Liver (tissue), 9 donors: ENCODE measurements around the gene BAHD1. TPM values are rescaled to one million over a fixed set of nuclear protein-coding genes. Genes with fewer than 3 reads are reported as not detected.

ENCODE experiments used
- DNase-seq: peaks from one replicate; pipeline ENCODE4 v3.0.0-alpha.2; 2017; ENCODE audit warnings: low spot score
- H3K27ac ChIP-seq, 2 donors: one replicate each; pipeline ENCODE4 v1.7.0; 2013; ENCODE audit warnings: inconsistent platforms in 2 of 2, low read length in 2 of 2, control low read depth in 1 of 2, low read depth in 1 of 2, mild to moderate bottlenecking in 1 of 2
- H3K27me3 ChIP-seq, 4 donors: one replicate each; pipeline versions ENCODE4 v1.6.1 to v1.7.0; 2013; ENCODE audit warnings: low read length in 3 of 4, inconsistent platforms in 1 of 4, mild to moderate bottlenecking in 1 of 4, moderate library complexity in 1 of 4; ENCODE audit not compliant: control insufficient read depth in 4 of 4, insufficient read depth in 4 of 4
- H3K36me3 ChIP-seq, 4 donors: one replicate each; pipeline versions ENCODE4 v1.6.1 to v1.7.0; 2013; ENCODE audit warnings: low read length in 3 of 4, mild to moderate bottlenecking in 3 of 4, low read depth in 1 of 4, moderate library complexity in 1 of 4; ENCODE audit not compliant: control insufficient read depth in 4 of 4, insufficient read depth in 3 of 4
- H3K4me1 ChIP-seq, 4 donors: one replicate each; pipeline versions ENCODE4 v1.6.1 to v1.7.0; 2013; ENCODE audit warnings: low read length in 3 of 4, mild to moderate bottlenecking in 3 of 4, moderate library complexity in 1 of 4; ENCODE audit not compliant: control insufficient read depth in 4 of 4, insufficient read depth in 4 of 4
- H3K4me3 ChIP-seq, 3 donors: one replicate each; pipeline versions ENCODE4 v1.6.1 to v1.7.0; 2013; ENCODE audit warnings: low read length in 3 of 3, control low read depth in 1 of 3, low read depth in 1 of 3, mild to moderate bottlenecking in 1 of 3
- H3K9ac ChIP-seq, 2 donors: one replicate each; pipeline ENCODE4 v1.7.0; 2013; ENCODE audit warnings: low read length in 2 of 2, mild to moderate bottlenecking in 2 of 2, moderate library complexity in 2 of 2, control low read depth in 1 of 2, low read depth in 1 of 2
- H3K9me3 ChIP-seq, 4 donors: one replicate each; pipeline versions ENCODE4 v1.6.1 to v1.7.0; 2013; ENCODE audit warnings: low read length in 3 of 4; ENCODE audit not compliant: control insufficient read depth in 4 of 4
- CTCF ChIP-seq: fragments of 150-350 bp; IDR thresholded peaks from 2 replicates; pipeline ENCODE4 v1.5.1; 2017; ENCODE audit warnings: improper control_type of control experiment, low read depth, low read length; ENCODE audit not compliant: missing input control
- EGR1 ChIP-seq, 2 donors: IDR thresholded peaks; 2 replicates each; pipeline ENCODE4 v1.6.1; 2016 to 2018; ENCODE audit warnings: antibody characterized with exemption in 2 of 2, low read depth in 2 of 2
- FOXA1 ChIP-seq: IDR thresholded peaks from 2 replicates; pipeline ENCODE4 v1.6.1; 2016; ENCODE audit warnings: antibody characterized with exemption
- GABPA ChIP-seq, 2 donors: IDR thresholded peaks in 1 of 2; conservative IDR thresholded peaks in 1 of 2; 2 replicates each; pipeline ENCODE4 v1.6.1; 2016; ENCODE audit warnings: antibody characterized with exemption in 2 of 2, mild to moderate bottlenecking in 1 of 2, moderate library complexity in 1 of 2
- HNF4A ChIP-seq, 2 donors: conservative IDR thresholded peaks; 2 replicates each; pipeline ENCODE4 v1.6.1; 2016; ENCODE audit warnings: antibody characterized with exemption in 2 of 2, mild to moderate bottlenecking in 2 of 2
- HNF4G ChIP-seq: IDR thresholded peaks from 2 replicates; pipeline ENCODE4 v1.6.1; 2016; ENCODE audit warnings: antibody characterized with exemption
- NR2F2 ChIP-seq: IDR thresholded peaks from 2 replicates; pipeline ENCODE4 v1.6.1; 2016; ENCODE audit warnings: antibody characterized with exemption
- RAD21 ChIP-seq, 2 donors: IDR thresholded peaks; 2 replicates each; pipeline ENCODE4 v1.6.1; 2016; ENCODE audit warnings: antibody characterized with exemption in 2 of 2, mild to moderate bottlenecking in 2 of 2
- REST ChIP-seq: IDR thresholded peaks from 2 replicates; pipeline ENCODE4 v1.6.1; 2016; ENCODE audit warnings: antibody characterized with exemption, mild to moderate bottlenecking
- RXRA ChIP-seq, 2 donors: IDR thresholded peaks; 2 replicates each; pipeline ENCODE4 v1.6.1; 2017 to 2018; ENCODE audit warnings: antibody characterized with exemption in 2 of 2, mild to moderate bottlenecking in 1 of 2
- SP1 ChIP-seq: IDR thresholded peaks from 2 replicates; pipeline ENCODE4 v1.6.1; 2018; ENCODE audit warnings: antibody characterized with exemption, mild to moderate bottlenecking
- WGBS: extraction: QIAGEN DNeasy Blood & Tissue Kit; methylation state at CpG from one replicate; pipeline ENCODE4 v1.1.7; 2013; 5-methylcytosine and 5-hydroxymethylcytosine counted together
- polyA plus RNA-seq, 2 donors: library from polyadenylated mRNA; stranded (reverse) in 1 of 2; unstranded in 1 of 2; fragments of 200-250 nt in 1 of 2; fragments of >200 nt in 1 of 2; fragmentation: Nextera tagmentation in 1 of 2; extraction: Ambion mirVana in 1 of 2; gene quantifications; one replicate each; pipeline versions ENCODE4 v1.2.1 to v1.2.3, GENCODE V29; 2013 to 2015
- total RNA-seq, 2 donors: library from RNA; depleted of rRNA; stranded (reverse); fragments of >200 nt; gene quantifications; one replicate each; pipeline ENCODE4 v1.2.3, GENCODE V29; 2014
- TF ChIP-seq, protein P1 (sequence below): IDR thresholded peaks from 2 replicates; pipeline ENCODE4 v1.6.1; 2016; ENCODE audit warnings: antibody characterized with exemption
- donor health status: healthy.
- donor health status: healthy.
- donor health status: healthy.
- donor health status: healthy.
- donor health status: healthy.

BAHD1 gene
- total and polyA plus RNA-seq, 4 donors: 1.8 to 8.7 (median 6.6) TPM

- Histone ChIP-seq H3K9ac (no peak overlapping the region), H3K4me3 (no peak overlapping the region), H3K36me3 (no peaks in the 10 kb centered on the region), H3K9me3 (no peaks in the 10 kb centered on the region), H3K27ac (no peak overlapping the region), H3K27me3 (no peaks in the 10 kb centered on the region), H3K4me1 (peaks cover 0 to 15% (median 12%) of the 10 kb centered on the region in 4 donors)
- WGBS: 87% methylated on average over 5 of the region's 5 CpGs
- no peak for DNase-seq
- no peak for TF ChIP-seq REST
- TF ChIP-seq FOXA1: no peak
- no peak for TF ChIP-seq RXRA (IDR thresholded peaks at IDR 0.05)
Measured at GRCh38 chr15:40444736-40445135, 4.0 kb downstream of the BAHD1 start.

GRCh38 chr15:40445421-40445922, 4.7 kb downstream of the BAHD1 start:
- Histone ChIP-seq H3K4me3 (no peak overlapping the region), H3K9me3 (no peaks in the 10 kb centered on the region), H3K9ac (no peak overlapping the region), H3K4me1 (peaks cover 0 to 8% (median 5%) of the 10 kb centered on the region in 4 donors), H3K36me3 (no peaks in the 10 kb centered on the region), H3K27ac (no peak overlapping the region), H3K27me3 (no peaks in the 10 kb centered on the region)
- TF ChIP-seq EGR1 (IDR thresholded peaks at IDR 0.05; ENCODE audit: low read depth in 2 of 2): no peak
- no peak for TF ChIP-seq NR2F2
- no peak for DNase-seq
- WGBS: 75% methylated on average over 9 of the region's 9 CpGs

GRCh38 chr15:40446144-40446543, 5.4 kb downstream of the BAHD1 start:
- no peak overlapping the region for H3K9ac ChIP-seq
- peaks cover 1 to 8% (median 5%) of the 10 kb centered on the region in 4 donors for H3K4me1 ChIP-seq
- DNase-seq: no peak

GRCh38 chr15:40448354-40448753, 7.6 kb downstream of the BAHD1 start:
- Histone ChIP-seq H3K9me3 (no peaks in the 10 kb centered on the region), H3K4me3 (no peak overlapping the region), H3K27ac (no peak overlapping the region), H3K4me1 (peaks cover 0 to 6% (median 4%) of the 10 kb centered on the region in 4 donors), H3K36me3 (no peaks in the 10 kb centered on the region), H3K27me3 (no peaks in the 10 kb centered on the region), H3K9ac (no peak overlapping the region)
- TF ChIP-seq FOXA1 (no peak), SP1 (no peak), EGR1 (IDR thresholded peaks at IDR 0.05; ENCODE audit: low read depth in 2 of 2) (no peak), RAD21 (IDR thresholded peaks at IDR 0.05) (no peak), GABPA (IDR thresholded peaks at IDR 0.05 in 1 of 2, conservative IDR thresholded peaks at IDR 0.05 in 1 of 2) (no peak), NR2F2 (no peak), CTCF (no peak), RXRA (IDR thresholded peaks at IDR 0.05) (no peak), REST (no peak)
- TF ChIP-seq, protein P1, sequence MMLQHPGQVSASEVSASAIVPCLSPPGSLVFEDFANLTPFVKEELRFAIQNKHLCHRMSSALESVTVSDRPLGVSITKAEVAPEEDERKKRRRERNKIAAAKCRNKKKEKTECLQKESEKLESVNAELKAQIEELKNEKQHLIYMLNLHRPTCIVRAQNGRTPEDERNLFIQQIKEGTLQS: no peak
- WGBS: 74% methylated on average over 4 of the region's 4 CpGs
- no peak for DNase-seq

More at GRCh38 chr15:40446144-40446543, 5.4 kb downstream of the BAHD1 start:
- no peak overlapping the region for H3K4me3 ChIP-seq
- H3K27me3 ChIP-seq: no peaks in the 10 kb centered on the region
- no peak for TF ChIP-seq NR2F2
- no peak for TF ChIP-seq HNF4G
- no peak for TF ChIP-seq HNF4A (conservative IDR thresholded peaks at IDR 0.05)
- no peaks in the 10 kb centered on the region for H3K36me3 ChIP-seq
- no peaks in the 10 kb centered on the region for H3K9me3 ChIP-seq
- 90% methylated on average over 3 of the region's 3 CpGs for WGBS
- no peak overlapping the region for H3K27ac ChIP-seq
